VCaP (cell line): ENCODE results near the gene SLC35B2.

Source experiments
- H3K27ac ChIP-seq: fragments of 450-650 bp; 2 replicates; pipeline ENCODE4 v1.5.1; 2017
- TF ChIP-seq, protein P1 (sequence below): fragments of 450-650 bp; conservative IDR thresholded peaks from 2 replicates; pipeline ENCODE4 v1.5.1; 2017; ENCODE audit warnings: mild to moderate bottlenecking, moderate library complexity

SLC35B2 gene

DNA sequence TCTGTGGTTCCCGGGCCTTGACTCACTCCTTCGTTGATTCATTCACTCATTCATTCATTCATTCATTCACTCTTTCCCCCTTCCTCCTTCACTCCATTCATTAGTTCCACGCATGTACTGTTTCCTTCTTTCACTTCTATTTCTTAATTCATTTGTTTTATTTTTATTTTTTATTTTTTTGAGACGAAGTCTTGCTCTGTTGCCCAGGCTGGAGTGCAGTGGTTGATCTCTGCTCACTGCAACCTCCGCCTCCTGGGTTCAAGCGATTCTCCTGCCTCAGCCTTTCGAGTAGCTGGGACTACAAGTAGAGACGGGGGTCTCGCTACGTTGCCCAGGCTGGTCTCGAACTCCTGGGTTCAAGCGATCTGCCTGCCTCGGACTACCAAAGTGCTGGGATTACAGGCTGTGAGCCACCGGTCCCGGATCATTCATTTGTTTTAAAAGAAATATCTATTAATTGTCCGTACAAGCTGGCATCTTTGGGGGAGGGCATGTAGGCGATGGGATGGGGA lies 8.4 kb upstream of the SLC35B2 start:
- H3K27ac ChIP-seq, result peak overlapping the region; percentile 85
- TF ChIP-seq, protein P1, sequence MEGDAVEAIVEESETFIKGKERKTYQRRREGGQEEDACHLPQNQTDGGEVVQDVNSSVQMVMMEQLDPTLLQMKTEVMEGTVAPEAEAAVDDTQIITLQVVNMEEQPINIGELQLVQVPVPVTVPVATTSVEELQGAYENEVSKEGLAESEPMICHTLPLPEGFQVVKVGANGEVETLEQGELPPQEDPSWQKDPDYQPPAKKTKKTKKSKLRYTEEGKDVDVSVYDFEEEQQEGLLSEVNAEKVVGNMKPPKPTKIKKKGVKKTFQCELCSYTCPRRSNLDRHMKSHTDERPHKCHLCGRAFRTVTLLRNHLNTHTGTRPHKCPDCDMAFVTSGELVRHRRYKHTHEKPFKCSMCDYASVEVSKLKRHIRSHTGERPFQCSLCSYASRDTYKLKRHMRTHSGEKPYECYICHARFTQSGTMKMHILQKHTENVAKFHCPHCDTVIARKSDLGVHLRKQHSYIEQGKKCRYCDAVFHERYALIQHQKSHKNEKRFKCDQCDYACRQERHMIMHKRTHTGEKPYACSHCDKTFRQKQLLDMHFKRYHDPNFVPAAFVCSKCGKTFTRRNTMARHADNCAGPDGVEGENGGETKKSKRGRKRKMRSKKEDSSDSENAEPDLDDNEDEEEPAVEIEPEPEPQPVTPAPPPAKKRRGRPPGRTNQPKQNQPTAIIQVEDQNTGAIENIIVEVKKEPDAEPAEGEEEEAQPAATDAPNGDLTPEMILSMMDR, result no peak

DNA sequence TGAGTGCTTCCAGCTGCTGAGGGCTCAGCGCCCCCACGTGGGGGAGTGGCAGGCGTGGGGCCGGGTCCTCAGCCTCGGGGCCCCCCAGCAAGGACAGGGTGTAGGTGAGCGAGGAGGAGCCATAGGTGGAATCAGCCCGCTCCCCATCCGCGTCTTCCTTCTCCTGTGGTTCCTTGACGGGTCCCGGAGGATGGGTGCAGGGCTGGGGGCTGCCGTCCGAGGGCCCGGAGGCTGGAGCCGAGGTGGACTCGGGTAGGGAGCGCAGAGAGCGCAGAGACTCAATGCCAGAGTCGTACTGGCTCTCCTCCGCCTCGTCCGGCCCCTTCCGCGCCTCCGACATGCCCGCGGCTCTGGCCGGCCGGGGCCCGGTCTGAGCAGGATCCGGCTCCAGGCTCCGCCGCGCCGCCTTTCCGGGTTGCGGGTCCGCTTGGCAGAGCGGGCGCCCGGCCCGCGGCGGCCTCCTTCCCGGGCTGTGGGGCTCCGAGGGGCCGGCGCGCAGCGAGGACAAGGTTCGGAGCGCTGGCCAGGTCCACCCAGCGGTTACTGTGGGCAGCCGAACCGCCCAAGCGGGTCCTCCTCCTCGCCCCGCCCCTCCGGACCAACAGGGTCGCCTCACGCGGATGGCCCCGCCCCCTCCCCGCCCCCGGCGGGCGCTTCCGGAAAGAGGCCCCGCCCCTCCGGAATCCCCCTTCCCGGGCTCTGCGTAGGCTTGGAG lies 7.8 kb upstream of the SLC35B2 start, which contains the start of gene NFKBIE:
NFKBIE (minus strand) TSS at position 545 of the 715 bp plus-strand sequence; CDS start at position 340, 205 bp downstream.
- peak within 1 kb of the TSS; percentile 85 for H3K27ac ChIP-seq
- TF ChIP-seq, protein P1, result peak; percentile 66

DNA sequence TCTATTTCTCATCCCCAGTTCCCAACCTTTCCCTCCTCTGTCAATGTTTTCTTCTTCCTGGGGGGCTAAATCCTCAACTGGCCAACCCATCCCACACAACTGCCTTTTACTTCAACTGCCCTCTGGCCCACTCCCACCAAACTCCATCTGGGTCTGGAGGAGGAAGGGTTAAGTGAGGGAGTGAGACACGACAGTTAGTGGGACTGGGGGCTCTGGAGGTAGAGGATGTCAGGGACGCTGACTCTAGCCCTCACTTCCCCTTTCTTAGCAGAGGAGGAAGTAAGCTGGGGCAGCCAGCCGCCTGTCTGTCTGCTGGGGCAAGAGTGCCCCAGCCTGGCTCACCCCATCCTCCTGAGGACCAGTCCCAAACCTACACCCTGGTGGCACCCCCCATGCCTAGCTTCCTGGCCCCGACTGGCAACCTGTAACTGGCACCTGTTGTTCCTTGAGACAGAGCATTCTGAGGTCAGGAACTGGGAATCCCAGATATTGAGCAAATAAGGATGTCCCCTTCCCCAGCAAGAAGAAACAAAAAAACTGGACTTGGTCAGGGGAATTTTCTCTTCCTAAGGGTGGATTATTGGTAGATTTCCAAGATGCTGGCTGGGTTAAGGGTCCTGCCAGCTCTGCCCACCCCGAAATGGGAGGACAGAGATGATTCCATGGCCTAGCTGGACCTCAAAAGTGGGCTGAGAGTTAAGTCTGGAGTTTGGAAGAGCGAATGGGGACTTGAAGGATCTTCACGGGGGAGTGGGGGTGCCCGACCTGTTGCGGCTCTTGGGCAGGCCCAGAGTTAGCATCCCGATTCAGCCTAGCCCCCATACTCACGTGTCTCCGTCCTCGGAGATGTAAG lies 7.1 kb upstream of the SLC35B2 start:
- peak overlapping the region; percentile 85 for H3K27ac ChIP-seq
- TF ChIP-seq, protein P1, result no peak

DNA sequence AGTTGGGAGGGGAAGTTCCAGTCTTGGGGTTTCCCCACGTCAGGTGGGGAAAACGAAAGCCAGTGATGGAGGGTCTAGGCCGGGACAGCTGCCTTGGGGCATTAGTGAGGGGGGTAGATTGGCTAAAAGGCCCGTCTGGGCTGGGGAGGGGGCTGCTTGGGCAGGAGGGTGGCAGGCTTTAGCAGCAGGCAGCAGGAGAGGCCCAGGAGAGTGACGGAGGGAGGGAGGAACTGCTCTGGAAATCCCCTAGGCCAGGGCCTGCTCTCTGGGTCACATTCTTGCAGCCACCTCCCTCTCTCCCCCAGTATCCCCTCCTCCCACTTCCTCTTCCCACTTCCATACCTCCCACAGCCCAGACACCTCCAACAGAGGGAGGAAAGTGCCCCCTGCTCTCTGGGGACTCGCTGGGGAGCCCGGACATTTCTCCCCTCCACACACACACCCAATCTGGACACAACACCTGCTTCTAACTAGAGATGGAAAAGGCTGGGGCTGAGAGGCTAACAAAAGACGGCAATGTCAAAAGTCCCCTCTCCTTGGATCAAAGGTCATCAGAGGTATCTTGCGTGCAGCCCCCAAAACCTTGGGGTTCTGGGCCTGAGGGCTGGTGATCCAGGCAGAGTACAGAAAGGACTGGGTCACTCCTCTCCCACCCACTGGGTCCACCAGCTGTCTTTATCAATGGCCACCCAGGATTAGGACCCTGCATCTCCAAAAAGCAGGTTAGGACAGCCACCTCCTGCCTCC lies 6.2 kb upstream of the SLC35B2 start:
- H3K27ac ChIP-seq, result peak overlapping the region; percentile 85; the same call in 1 of the 2 replicates
- TF ChIP-seq, protein P1, result no peak

DNA sequence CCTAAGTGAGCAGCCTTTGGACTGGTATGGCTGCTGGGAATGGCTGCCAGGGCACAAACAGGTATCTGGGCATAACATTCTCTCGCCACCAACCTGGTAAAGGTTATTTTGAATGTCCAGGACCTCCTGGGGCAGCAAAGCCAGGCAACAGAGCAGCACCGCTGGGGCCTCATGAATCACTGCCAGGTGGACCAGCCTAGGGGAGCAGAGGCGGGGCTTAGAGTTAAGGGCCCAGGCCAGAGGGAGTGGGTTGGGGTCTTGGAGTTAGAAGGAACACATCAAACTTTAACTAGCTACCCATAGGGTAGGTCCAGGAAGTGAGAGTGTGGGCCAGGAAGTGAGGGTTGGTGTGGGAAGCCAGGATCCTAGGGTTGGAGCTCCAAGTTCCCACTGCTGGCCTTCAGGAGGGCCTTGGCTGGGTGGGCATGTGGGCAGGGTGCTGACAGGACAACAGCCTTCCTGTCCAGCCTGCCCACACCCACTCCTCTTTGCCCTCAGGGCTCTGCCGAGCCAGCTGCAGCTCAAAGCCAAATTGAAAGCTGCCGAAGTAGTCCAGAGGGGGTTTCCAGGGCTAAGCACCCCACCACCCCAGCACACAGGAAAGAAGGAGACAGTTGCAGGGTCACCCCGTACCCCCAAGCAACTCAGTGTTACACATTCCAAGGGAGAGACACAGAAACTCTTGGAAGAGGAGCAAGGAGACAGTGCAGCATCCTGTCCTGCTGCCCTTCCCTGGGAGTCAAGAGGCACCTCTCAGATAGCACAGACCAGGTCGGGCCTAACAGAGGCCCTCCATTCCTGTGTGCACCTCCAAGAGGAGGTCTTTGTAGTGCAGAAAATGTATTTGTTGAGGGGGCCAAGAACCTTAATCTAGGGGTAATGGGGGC lies 5.4 kb upstream of the SLC35B2 start:
- H3K27ac ChIP-seq, result no peak overlapping the region; the same call in 1 of the 2 replicates

DNA sequence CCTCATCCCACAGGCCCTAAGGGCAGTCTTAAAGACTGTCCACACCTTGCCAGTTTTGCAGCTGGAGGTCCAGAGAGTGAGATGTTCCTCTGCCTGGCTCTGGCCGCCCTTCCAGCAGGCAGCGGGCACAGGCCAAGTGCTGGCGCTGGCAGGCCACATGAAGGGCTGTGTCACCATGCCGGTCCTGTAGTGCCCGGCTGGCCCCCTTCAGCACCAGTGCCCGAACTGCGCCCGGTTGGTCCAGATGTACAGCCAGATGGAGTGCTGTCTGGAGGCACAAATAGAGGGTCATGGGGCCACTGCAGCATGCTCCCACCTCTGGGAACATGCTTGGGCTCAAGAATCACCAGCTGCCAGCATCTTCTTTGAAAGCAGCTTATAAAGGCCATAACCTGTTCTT lies 4.3 kb upstream of the SLC35B2 start:
- no peak overlapping the region for H3K27ac ChIP-seq
- TF ChIP-seq, protein P1, result no peak

More for the DNA sequence above, 5.4 kb upstream of the SLC35B2 start:
- TF ChIP-seq, protein P1, result no peak
